Fibroblast of pulmonary artery (primary cell): ENCODE data around the gene PORCN.
A peak's percentile ranks its signal among the peaks of the same experiment; 100 is the strongest.

ENCODE experiments used
- DNase-seq: peaks from one replicate; pipeline ENCODE4 v3.0.0-alpha.2; 2010; ENCODE audit warnings: low read depth
- H3K4me3 ChIP-seq: replicated peaks from 2 replicates; pipeline ENCODE4 v1.5.1; 2011; ENCODE audit warnings: low read depth, mild to moderate bottlenecking, control low read depth, low read length, moderate library complexity
- TF ChIP-seq, protein P1 (sequence below): IDR thresholded peaks from 2 replicates; pipeline ENCODE4 v1.5.1; 2011; ENCODE audit warnings: mild to moderate bottlenecking, control low read depth, low read length, inconsistent platforms; ENCODE audit errors: missing control alignments

Gene PORCN

GRCh38 chrX:48533165-48533564, 24.4 kb downstream of the PORCN start:
- no peak overlapping the region for H3K4me3 ChIP-seq
- DNase-seq = no peak
- TF ChIP-seq, protein P1, sequence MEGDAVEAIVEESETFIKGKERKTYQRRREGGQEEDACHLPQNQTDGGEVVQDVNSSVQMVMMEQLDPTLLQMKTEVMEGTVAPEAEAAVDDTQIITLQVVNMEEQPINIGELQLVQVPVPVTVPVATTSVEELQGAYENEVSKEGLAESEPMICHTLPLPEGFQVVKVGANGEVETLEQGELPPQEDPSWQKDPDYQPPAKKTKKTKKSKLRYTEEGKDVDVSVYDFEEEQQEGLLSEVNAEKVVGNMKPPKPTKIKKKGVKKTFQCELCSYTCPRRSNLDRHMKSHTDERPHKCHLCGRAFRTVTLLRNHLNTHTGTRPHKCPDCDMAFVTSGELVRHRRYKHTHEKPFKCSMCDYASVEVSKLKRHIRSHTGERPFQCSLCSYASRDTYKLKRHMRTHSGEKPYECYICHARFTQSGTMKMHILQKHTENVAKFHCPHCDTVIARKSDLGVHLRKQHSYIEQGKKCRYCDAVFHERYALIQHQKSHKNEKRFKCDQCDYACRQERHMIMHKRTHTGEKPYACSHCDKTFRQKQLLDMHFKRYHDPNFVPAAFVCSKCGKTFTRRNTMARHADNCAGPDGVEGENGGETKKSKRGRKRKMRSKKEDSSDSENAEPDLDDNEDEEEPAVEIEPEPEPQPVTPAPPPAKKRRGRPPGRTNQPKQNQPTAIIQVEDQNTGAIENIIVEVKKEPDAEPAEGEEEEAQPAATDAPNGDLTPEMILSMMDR = no peak

GRCh38 chrX:48538641-48539344, 30.0 kb downstream of the PORCN start:
- TF ChIP-seq, protein P1 = no peak
- DNase-seq = no peak
- H3K4me3 ChIP-seq = peak overlapping the region; percentile 76

DNA sequence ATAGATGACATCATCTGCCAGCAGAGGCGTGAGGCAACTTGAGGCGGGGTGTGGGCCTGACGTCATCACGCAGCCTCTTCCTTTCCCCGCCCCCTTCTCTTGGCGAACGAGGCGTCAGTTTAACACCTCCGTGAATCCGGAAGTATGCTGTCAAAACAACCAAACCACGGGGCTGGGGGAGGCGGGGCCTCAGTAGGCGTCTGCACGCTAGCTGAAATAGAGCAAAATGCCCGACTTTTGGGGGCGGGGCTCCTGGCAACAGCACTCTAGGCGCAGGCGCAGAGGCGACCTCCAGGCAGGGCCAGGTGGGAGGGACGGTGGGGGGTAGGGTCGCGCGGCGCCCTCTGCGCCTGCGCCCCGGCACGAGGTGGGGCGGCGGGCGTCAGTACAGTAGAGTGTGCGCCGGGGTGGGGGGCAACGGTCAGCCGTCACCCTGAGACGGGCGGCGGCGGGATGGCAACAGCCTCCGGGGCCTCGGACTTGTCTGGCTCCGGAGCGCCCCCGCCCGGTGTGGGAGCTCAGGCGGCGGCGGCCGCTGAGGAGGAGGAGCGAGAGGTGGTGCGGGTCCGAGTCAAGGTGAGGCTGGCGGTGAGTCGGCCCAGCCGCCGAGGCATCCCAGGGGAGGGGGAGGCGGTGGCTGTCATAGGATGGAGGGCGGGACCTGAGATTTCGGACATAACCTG, 30.7 kb downstream of the PORCN start, which contains the start of gene TBC1D25:
TSS of gene TBC1D25 (plus strand) at position 370 of the 683 bp plus-strand sequence. CDS start at position 454, 84 bp downstream.
- peak within 1 kb of the TSS; percentile 76 for H3K4me3 ChIP-seq
- DNase-seq = peak; percentile 98
- TF ChIP-seq, protein P1 = peak; percentile 17

- DNase-seq = peak; percentile 51
- TF ChIP-seq, protein P1 = no peak
- peak overlapping the region; percentile 76 for H3K4me3 ChIP-seq
Measured at GRCh38 chrX:48540028-48540375, 31.2 kb downstream of the PORCN start.

GRCh38 chrX:48540480-48540879, 31.7 kb downstream of the PORCN start:
- TF ChIP-seq, protein P1 = no peak
- H3K4me3 ChIP-seq = peak overlapping the region; percentile 76
- DNase-seq = no peak

DNA sequence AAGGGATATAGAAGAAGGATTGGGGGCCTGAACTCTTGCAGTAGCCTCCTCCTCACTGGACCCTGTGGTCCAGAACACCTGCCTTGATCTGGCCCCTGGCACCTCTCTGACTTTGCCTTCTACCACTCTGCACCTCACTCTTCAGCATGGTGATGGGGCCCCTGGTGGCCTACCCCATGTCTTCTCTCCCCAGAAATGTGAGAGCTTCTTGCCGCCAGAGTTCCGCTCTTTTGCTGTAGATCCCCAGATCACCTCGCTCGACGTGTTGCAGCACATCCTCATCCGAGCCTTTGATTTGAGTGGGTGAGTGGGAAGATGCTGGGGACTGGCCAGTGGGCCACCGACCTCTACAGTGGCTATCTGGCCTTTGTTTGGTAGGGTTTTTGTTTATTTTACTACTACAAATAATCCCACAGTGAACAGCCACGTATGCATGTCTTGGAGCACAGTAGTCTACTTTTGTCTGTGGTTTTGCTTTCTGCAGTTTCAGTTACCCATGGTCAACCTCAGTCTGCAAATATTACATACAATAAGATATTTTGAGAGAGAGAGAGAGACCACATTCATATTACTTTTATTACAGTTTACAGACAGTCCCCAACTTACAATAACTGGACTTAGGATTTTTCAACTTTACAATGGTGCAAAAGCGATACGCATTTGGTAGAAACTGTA, 32.5 kb downstream of the PORCN start:
- TF ChIP-seq, protein P1 = no peak
- no peak for DNase-seq
- no peak overlapping the region for H3K4me3 ChIP-seq
